ENCODE results near the gene C3. TPM values are rescaled to one million over a fixed set of nuclear protein-coding genes. Genes with fewer than 3 reads are reported as not detected.

Gene C3
- total RNA-seq, 2 donors from 2014 or later, result 320 to 382 TPM

- no peak overlapping the region for H3K4me3 ChIP-seq
- peaks cover 8 to 10% of the 10 kb centered on the region in 2 donors for H3K36me3 ChIP-seq (replicated peaks in 1 of 2; ENCODE audit: insufficient read depth in 1 of 2, low read depth in 2 of 2)
- H3K4me1 ChIP-seq, result no peaks in the 10 kb centered on the region
- no peaks in the 10 kb centered on the region for H3K9me3 ChIP-seq
- no peaks in the 10 kb centered on the region for H3K27me3 ChIP-seq
- no peak overlapping the region for H3K27ac ChIP-seq
- TF ChIP-seq POLR2A (IDR thresholded peaks at IDR 0.05) (no peak), CTCF (IDR thresholded peaks at IDR 0.05) (no peak)
- 76 to 79% methylated on average over 7 to 11 of the region's 11 CpGs for WGBS, 2 donors
- ATAC-seq (no peak), DNase-seq (no peak)
- intact Hi-C loops (cut with DNase I), result no loop called here
Observed at GRCh38 chr19:6690160-6690885, 30.1 kb downstream of the C3 start.

GRCh38 chr19:6687114-6687513 is 33.3 kb downstream of the C3 start:
- H3K4me3 ChIP-seq, result no peak overlapping the region
- 63 to 69% methylated on average over 5 of the region's 5 CpGs for WGBS, 2 donors
- ATAC-seq (no peak), DNase-seq (no peak)
- no peaks in the 10 kb centered on the region for H3K27me3 ChIP-seq
- intact Hi-C loops (cut with DNase I), result no loop called here
- no peaks in the 10 kb centered on the region for H3K4me1 ChIP-seq
- TF ChIP-seq CTCF (IDR thresholded peaks at IDR 0.05) (no peak), POLR2A (IDR thresholded peaks at IDR 0.05) (no peak)
- peaks cover 0 to 11% of the 10 kb centered on the region in 2 donors for H3K36me3 ChIP-seq (replicated peaks in 1 of 2; ENCODE audit: insufficient read depth in 1 of 2, low read depth in 2 of 2)
- no peaks in the 10 kb centered on the region for H3K9me3 ChIP-seq
- no peak overlapping the region for H3K27ac ChIP-seq

GRCh38 chr19:6686628-6686975 is 33.8 kb downstream of the C3 start:
- Histone ChIP-seq H3K9me3 (no peaks in the 10 kb centered on the region), H3K27me3 (no peaks in the 10 kb centered on the region), H3K4me3 (no peak overlapping the region), H3K4me1 (no peaks in the 10 kb centered on the region), H3K36me3 (replicated peaks in 1 of 2; ENCODE audit: insufficient read depth in 1 of 2, low read depth in 2 of 2) (peaks cover 0 to 12% of the 10 kb centered on the region in 2 donors), H3K27ac (no peak overlapping the region)
- TF ChIP-seq CTCF (IDR thresholded peaks at IDR 0.05), result no peak
- no peak for TF ChIP-seq POLR2A (IDR thresholded peaks at IDR 0.05)
- DNase-seq, result no peak
- 70 to 88% methylated on average over 3 to 4 of the region's 4 CpGs for WGBS, 2 donors
- intact Hi-C loops (cut with DNase I), result no loop called here
- no peak for ATAC-seq

GRCh38 chr19:6685962-6686627 is 34.4 kb downstream of the C3 start:
- no peak for TF ChIP-seq POLR2A (IDR thresholded peaks at IDR 0.05)
- TF ChIP-seq CTCF (IDR thresholded peaks at IDR 0.05), result no peak
- ATAC-seq (no peak), DNase-seq (no peak)
- intact Hi-C loops (cut with DNase I), result no loop called here
- Histone ChIP-seq H3K4me3 (no peak overlapping the region), H3K9me3 (no peaks in the 10 kb centered on the region), H3K36me3 (replicated peaks in 1 of 2; ENCODE audit: insufficient read depth in 1 of 2, low read depth in 2 of 2) (peaks cover 0 to 12% of the 10 kb centered on the region in 2 donors), H3K4me1 (no peaks in the 10 kb centered on the region), H3K27me3 (no peaks in the 10 kb centered on the region), H3K27ac (no peak overlapping the region)
- WGBS, 2 donors, result 80 to 82% methylated on average over 8 to 15 of the region's 15 CpGs
